ENCODE results near the gene WDR1. TPM values are rescaled to one million over a fixed set of nuclear protein-coding genes. Genes with fewer than 3 reads are reported as not detected.

The WDR1 gene
- total RNA-seq, 1 experiment from 2014 or later: 367 TPM

DNA sequence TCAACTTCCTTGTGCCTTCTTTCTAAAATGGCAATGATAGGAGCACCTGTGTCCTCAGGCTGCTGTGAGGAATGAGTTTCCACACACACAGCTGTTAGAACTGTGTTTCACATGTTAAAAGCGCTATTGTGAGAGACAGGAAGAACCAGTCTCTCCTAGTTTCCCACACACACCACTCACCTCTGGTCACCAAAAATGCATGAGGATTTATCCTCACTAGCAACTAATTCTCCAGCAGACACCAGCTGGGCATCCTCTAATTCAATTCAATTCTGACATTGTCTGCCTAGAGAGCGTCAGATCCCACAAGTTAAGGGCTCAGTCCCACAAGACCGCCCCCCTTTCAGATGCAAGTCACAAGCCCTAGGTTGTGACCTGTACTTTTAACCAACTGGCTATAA lies 66.3 kb downstream of the WDR1 start:
- Histone ChIP-seq H3K79me1 (ENCODE audit: insufficient read depth, low read depth, low read length, poor library complexity, severe bottlenecking) (no peaks in the 10 kb centered on the region), H3K23ac (ENCODE audit: insufficient read length, low read depth, low read length) (no peak overlapping the region), H3K18ac (ENCODE audit: insufficient read length, low read depth, low read length) (no peak overlapping the region), H3K9me3 (ENCODE audit: control insufficient read depth, low read depth, low read length) (no peaks in the 10 kb centered on the region), H3K27ac (ENCODE audit: insufficient read length, low read depth, low read length) (no peak overlapping the region), H4K20me1 (ENCODE audit: control insufficient read depth, insufficient read depth, insufficient read length) (no peaks in the 10 kb centered on the region), H3T11ph (ENCODE audit: low read length) (no peak overlapping the region), H2AK5ac (ENCODE audit: insufficient read length, low read length) (no peak overlapping the region), H3K4me2 (ENCODE audit: insufficient read depth, insufficient read length, low read length) (no peak overlapping the region), H2AFZ (ENCODE audit: low read length) (no peak overlapping the region), H3K14ac (ENCODE audit: insufficient read depth, low read length) (no peak overlapping the region), H3K9ac (ENCODE audit: extremely low read depth, insufficient read length, low read length) (no peak overlapping the region), H3K79me2 (ENCODE audit: insufficient read depth, low read length) (no peaks in the 10 kb centered on the region), H2BK15ac (ENCODE audit: low read depth, low read length) (no peak overlapping the region), H3K27me3 (ENCODE audit: insufficient read depth, low read length) (no peaks in the 10 kb centered on the region), H2BK12ac (ENCODE audit: insufficient read length, low read depth, low read length) (no peak overlapping the region), H3K4me1 (ENCODE audit: insufficient read depth, low read length) (peaks cover 2% of the 10 kb centered on the region; the same call in 1 of the 2 replicates), H2BK5ac (ENCODE audit: insufficient read length, low read length) (no peak overlapping the region), H4K91ac (ENCODE audit: insufficient read length, low read depth, low read length) (no peak overlapping the region), H3K4ac (ENCODE audit: low read depth, low read length) (no peak overlapping the region), H4K5ac (ENCODE audit: insufficient read length, low read depth, low read length) (no peak overlapping the region), H2BK20ac (ENCODE audit: low read depth, low read length, poor library complexity, severe bottlenecking) (no peak overlapping the region), H3K56ac (ENCODE audit: insufficient read length, low read depth, low read length) (no peak overlapping the region), H3K23me2 (ENCODE audit: insufficient read length, low read depth, low read length, poor library complexity, severe bottlenecking) (no peaks in the 10 kb centered on the region), H2BK120ac (ENCODE audit: low read depth, low read length, poor library complexity, severe bottlenecking) (no peak overlapping the region), H4K8ac (replicated peaks; ENCODE audit: insufficient read length, low read depth, low read length) (no peak overlapping the region)
- no peak overlapping the region; a peak in 1 of 5 replicates for H3K4me3 Mint-ChIP-seq
- peak overlapping the region in 1 of 3 experiments; percentile 20; a peak in 2 of 7 replicates for H3K27ac Mint-ChIP-seq
- H3K9me3 Mint-ChIP-seq: no peaks in the 10 kb centered on the region
- peaks cover 5% of the 10 kb centered on the region for H3K27me3 Mint-ChIP-seq (ENCODE audit: low read depth)
- WGBS (ENCODE audit: extremely low coverage, insufficient read length, low lambda C conversion rate): no CpG with 5 or more reads among the region's 3 CpGs
- peaks cover 0 to 3% (median 0%) of the 10 kb centered on the region in 3 experiments; a peak in 1 of 7 replicates for H3K36me3 Mint-ChIP-seq (ENCODE audit: insufficient read depth in 1 of 3, low read depth in 3 of 3)
- DNase-seq: no peak
- peaks cover 30 to 31% of the 10 kb centered on the region in 2 experiments for H3K4me1 Mint-ChIP-seq
- no peak for TF ChIP-seq CTCF (conservative IDR thresholded peaks at IDR 0.05)

All from H9 (cell line).